Glomerular visceral epithelial cell (primary cell): ENCODE measurements around the gene THRSP.

Experiments used
- DNase-seq: peaks from one replicate; pipeline ENCODE4 v3.0.0-alpha.2; 2016; ENCODE audit errors: extremely low spot score

The THRSP gene

GRCh38 chr11:78097666-78098385, 34.2 kb downstream of the THRSP start:
- DNase-seq, result no peak

- no peak for DNase-seq
These were observed 36.0 kb downstream of the THRSP start for GRCh38 chr11:78099666-78100065.

GRCh38 chr11:78100261-78100660, 36.6 kb downstream of the THRSP start:
- no peak for DNase-seq

- no peak for DNase-seq
These were observed 37.2 kb downstream of the THRSP start for GRCh38 chr11:78100676-78101472.

DNA sequence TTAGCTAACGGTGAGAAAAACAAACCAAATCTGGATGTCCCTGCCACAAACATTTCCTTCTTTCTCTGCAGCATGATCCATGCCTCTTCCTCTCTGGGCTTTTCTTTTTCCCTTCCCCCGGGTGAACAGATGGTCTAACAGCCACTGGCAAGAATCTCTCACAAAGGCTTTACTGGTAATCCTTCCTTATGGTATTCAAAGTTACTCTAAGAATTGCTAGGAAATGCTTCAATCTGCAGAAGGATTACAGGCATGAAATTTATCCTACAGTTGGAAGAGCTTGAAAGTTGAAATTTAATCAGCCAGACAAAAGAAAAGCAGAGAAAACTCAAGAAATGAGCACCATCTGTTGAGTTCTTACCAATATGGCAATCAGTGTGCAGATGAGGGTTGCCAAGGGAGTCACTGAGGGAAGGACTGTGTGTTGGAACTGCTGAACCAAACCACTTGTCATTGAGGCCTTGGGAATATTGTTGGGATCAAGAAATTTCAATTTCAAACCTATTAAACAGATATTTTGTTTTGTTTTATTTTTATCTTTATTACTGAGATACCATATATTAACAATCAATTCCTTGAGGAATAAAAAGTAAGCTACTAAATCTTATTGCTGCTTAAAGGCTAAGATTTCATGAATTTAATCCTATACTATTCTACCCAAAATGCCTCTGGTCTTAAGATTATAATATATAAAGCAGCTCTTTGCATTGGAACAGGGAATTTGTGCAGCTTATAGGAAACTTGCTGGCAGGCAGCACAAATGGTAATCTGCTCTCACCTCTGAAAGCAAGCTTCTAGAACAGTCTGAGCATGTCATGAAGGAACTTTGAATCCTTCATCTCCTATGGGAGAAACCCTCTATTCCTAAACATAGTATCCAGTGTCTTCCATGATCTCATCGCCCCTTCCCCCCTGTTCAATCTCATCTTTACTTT, 45.7 kb downstream of the THRSP start:
- no peak for DNase-seq

- DNase-seq, result no peak
These were observed 46.7 kb downstream of the THRSP start for GRCh38 chr11:78110351-78110750.

DNA sequence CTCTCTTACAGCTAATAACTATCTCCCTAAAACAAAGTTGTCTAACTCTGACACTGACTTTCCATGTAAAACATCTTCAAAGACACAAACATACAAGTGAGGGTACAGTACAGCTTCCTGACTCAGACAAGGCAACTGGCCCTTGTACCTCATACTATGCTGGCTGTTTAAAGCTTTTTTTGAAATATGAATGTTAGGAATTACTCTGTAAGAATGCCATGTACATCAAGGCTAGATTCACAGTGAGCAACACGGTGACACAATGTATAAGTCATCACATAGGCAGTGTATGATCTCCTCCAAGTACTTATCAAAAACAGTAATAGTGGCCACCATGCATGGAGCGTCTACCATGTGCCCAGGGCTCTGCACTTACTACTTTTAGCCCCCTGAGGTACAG, 47.2 kb downstream of the THRSP start:
- no peak for DNase-seq

- DNase-seq, result no peak
These were observed 47.6 kb downstream of the THRSP start for GRCh38 chr11:78111298-78111697.

DNA sequence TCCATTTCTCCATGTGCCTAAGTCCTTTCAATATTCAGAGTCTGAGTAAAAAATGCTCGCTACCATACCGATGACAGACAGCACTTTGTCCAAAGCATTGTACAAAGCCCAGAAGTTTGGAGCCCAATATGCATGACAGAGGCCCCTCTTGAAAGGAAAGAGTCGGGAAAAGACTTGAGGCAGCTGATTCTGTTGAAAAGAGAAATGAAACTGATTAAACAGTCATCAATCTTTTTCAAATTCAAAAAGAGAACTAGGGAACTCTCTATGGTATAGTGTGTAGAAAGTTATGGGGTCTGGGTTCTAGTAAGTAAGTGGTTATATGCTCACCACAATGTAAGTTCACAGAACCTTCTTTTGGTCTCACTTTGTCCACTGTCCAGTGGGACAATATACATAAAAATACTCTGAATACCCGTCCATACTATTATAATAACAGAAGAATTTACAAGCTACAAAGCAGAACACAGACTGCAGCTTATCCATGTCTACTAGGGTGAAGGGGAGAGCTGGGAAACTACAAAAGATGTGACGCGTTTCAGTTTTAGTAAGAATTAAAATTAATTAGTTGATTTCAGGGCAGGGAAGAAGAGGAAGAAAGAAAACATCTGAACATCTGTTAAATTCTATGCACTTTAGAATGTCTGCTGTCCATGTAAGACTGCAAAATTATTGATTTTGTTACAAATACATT, 49.1 kb downstream of the THRSP start:
- DNase-seq, result no peak
